SK-MEL-5 (cell line): ENCODE results near the gene BET1L. TPM values are rescaled to one million over a fixed set of nuclear protein-coding genes. Genes with fewer than 3 reads are reported as not detected.
"Not testable (repeated sequence)": the region's sequence is repeated elsewhere in the genome, so short reads cannot be mapped to it uniquely, and the experiment has no call there.

Experiments used
- DNase-seq: peaks from one replicate; pipeline ENCODE4 v3.0.0-alpha.2; 2016; ENCODE audit warnings: low read depth, low spot score
- in situ Hi-C: cut with HindIII; loops from 2 replicates; pipeline ENCODE4 v1.10.0; 2016; ENCODE audit warnings: low sequenced_read_pairs, high pct_unique_total_duplicates, low pct_unique_long_range_greater_than_20kb
- total RNA-seq: library from RNA; depleted of rRNA; stranded (reverse); fragments of >200 nt; shearing (Covaris generic); gene quantifications from 2 replicates; pipeline ENCODE4 v1.2.3, GENCODE V29; 2014

The BET1L gene
- total RNA-seq, 1 experiment from 2014 or later, result 16.3 TPM

DNA sequence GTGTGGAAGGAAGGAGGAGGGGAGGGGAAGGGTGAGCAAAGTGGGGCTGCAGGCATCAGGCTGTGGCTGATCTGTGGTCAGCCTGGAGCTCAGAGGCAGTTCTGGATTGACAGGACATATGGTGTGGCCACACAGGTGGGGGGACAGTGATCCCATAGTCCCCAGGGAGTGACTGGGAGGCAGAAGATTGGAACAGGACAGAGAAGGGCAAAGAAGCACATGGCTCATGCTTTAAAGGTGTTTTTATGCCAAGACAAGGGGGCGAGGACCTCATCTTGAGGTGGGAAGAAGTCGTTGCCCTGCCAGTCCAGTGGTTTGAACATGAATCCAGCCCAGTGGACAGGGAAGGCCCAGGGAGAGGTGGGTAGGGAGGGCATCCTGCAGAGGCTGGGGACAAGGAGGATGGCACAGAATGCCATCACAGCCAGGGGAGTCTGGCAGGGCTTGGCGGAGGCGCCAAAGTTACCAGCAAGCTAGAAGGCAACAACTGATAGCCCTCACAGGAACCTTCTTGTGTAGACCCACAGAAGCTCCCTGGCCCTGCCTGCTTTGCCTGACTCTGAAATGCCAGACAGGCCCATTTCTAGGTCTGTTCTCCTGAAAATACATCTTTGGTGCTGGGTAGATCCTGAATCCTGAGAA is 3.1 kb downstream of the BET1L start:
- in situ Hi-C loops, result no loop called here
- DNase-seq, result no peak

DNA sequence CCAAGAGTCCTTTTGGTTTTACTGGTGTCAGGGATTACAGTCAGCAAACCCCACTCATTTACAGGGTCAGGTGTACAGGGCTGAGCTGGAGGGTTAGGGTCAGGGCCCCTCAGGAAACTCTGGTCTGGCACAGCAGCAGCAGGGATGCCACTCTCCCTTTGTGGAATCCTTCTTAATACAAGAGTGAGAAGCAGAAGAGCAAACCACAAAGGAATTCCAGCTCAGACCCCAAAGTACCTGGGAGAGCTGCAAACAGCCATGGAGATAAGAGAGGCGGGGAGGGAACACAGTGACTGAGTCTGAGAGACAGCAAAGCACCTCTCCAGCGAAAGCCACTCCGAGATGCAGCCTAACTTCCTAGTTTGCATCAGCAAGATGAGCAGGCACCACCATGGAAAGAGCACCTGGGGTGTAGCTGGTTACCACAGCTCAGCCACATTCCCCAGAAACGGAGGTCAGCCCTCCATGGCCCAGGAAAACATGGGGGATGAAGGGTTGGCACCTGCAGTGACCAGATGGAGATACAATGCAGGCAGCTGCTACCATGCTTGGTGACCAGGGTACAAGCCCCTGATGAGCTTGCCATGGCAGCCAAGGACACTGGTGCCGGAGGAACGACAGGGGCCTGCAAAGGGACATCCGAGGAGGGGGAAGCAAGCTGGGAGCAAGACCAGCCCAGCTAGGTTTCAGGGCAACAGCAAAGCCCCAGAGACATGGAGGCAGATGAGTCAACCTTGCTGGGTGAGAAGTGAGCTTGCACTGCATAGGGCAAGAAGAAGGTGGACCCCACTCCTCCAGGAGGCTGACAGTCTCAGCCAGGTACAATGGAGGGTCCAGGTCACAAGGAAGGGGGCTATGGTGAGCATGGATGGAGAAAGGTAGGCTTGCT is 3.9 kb downstream of the BET1L start:
- in situ Hi-C loops, result no loop called here
- DNase-seq, result no peak

DNA sequence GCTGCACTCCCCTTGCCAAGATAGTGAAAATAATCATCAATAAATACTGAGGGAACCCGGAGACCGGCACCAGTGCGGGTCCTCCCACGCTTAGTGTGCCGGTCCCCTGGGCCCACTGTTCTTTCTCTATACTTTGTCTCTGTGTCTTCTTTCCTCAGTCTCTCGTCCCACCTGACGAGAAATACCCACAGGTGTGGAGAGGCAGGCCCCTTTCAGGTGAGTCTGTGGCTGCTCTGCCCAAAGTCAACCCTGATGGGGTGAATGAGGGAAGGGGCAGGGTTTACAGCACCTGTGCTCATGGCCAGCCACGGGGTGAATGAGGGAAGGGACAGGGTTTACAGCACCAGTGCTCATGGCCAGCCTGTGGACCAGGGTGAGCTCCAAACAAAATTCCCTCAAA is 4.7 kb downstream of the BET1L start:
- DNase-seq, result no peak
- in situ Hi-C loops, result no loop called here

DNA sequence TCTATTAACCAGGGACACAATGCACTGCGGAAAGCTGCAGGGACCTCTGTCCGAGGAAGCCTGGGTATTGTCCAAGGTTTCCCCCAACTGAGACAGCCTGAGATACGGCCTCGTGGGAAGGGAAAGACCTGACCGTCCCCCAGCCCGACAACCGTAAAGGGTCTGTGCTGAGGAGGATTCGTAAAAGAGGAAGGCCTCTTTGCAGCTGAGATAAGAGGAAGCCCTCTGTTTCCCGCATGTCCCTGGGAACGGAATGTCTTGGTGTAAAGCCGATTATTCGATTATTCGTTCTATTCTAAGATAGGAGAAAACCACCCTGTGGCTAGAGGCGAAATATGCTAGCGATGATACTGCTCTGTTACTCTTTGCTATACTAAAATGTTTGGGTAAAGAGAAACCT is 5.2 kb downstream of the BET1L start:
- in situ Hi-C loops, result no loop called here
- no peak for DNase-seq

DNA sequence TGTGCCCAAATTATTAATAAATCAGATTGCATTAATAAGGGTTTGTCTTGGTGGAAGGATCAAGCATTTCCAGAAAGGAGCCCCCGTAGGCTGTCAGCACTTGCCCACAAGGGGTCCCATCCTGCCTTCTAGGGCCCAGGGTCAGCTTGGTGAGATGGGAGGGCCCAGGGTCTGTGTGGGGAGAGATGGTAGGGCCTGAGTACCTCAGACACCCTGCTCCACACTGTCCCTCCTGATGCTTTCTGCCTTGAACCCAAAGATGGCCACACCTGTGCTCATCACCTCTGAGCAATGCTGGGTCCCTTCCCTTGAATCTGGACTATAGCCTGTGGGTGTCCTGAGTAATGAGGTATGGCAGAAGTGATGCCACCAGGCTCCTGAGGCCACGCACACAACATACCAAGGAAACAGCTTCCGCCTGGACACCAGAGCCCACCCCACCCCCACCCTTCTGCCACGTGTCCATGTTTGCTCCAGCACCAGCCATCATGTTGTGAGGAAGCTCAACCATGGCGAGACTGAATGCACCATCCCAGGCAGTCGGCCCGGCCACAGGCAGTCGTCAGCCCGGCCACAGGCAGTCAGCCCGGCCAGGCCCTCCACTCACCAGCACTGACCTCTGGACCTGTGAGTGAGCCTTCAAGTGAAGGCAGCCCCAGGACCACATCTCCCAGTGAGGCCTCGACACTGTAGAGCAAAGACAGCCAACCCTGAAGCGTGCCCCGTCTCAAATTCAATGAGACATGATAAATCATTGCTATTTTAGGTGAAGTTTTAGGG is 6.8 kb downstream of the BET1L start:
- in situ Hi-C loops, result no loop called here
- DNase-seq, result no peak

DNA sequence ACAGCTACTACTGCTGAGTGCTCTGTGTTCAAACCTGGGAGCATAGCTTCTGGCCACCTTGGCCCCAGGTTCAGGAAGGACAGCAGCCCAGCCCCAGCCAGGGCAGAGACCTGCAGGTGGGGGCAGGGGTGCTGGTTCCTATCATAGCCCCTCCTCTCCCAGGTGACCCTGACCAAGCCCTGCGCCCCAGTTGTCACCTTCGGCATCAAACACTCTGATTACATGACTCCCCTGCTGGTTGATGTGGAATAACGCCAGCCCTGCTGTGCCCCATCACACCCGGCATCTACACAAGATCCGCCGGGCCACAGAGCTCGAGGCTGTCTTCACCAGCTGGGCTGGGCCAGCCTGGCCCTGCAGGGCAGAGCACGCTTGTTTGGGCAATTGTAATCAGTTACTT is 7.4 kb downstream of the BET1L start:
- in situ Hi-C loops, result no loop called here
- no peak for DNase-seq

DNA sequence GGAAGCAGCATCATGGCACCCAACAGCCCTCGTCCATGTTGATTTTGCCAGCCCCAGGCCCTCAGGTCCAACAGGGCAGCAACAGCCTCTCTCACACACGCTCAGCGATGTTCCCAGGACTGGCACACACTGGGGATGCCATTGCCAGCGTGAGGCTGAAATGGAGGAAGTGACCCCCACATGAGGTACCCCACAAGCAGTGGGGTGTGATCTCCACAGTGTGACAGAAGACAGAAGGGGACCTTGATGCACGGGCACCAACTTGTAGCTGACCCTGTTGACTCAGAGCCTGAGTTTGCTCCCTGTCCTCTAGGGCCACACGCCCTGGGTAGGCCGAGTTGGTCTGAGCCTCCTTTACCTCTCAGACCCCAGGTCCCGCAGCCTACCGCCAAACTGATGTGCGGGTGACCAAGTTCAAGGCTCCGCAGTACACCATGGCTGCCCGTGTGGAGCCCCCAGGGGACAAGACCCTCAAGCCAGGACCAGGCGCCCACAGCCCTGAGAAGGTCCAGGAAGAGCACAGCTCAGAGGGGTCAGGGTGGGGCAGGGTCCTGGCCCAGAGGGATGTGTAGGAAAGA is 8.1 kb downstream of the BET1L start:
- in situ Hi-C loops, result no loop called here
- DNase-seq, result no peak

DNA sequence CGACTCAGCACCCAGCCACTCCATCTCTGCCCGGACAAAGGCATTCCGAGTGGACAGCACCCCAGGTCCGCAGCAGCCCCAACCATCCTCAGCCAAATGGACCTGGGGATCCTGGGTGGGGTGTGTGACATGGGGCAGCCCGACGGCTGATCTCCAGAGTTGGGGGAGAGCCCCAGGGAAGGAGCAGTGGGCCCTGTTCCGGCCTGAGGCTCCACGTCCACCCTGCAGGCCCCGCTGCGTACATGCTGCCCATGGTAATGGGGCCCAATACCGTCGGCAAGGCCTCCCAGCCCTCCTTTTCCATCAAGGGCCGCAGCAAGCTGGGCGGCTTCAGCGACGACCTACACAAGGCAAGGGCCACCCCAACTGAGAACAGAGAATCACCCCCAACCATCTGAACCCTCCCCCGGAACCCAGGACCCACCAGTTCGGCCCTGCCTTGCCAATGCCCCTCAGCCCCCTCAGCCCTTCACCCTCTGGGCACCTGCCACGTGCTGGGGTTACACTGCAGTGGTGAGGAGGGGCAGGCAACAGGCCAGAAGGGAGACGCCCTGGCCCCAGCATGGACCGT is 8.9 kb downstream of the BET1L start:
- in situ Hi-C loops, result no loop called here
- no peak for DNase-seq

DNA sequence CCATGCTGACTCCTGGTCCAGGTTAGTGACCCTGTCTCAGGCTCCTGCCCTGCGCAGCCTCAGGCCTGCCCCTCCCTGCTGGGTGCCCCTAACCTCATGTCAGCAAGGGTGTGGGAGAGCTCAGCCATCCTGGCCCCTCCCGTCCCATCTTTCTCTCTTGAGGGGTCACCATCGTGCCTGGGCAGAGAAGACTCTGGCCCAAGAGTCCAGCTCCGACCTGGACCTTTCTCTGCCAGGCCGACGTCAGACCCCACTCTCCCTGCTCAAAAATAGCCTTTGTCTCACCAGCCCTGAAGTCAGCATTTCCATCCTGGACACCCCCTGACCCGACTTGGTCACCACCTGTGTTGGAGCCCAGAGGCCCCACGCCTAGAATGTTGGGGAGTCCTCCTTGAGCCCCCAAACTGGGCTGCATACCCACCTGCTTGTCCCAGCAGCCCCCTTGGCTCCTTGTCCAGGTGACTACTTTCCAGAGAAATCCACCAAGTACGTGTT is 9.4 kb downstream of the BET1L start:
- in situ Hi-C loops, result no loop called here
- no peak for DNase-seq

DNA sequence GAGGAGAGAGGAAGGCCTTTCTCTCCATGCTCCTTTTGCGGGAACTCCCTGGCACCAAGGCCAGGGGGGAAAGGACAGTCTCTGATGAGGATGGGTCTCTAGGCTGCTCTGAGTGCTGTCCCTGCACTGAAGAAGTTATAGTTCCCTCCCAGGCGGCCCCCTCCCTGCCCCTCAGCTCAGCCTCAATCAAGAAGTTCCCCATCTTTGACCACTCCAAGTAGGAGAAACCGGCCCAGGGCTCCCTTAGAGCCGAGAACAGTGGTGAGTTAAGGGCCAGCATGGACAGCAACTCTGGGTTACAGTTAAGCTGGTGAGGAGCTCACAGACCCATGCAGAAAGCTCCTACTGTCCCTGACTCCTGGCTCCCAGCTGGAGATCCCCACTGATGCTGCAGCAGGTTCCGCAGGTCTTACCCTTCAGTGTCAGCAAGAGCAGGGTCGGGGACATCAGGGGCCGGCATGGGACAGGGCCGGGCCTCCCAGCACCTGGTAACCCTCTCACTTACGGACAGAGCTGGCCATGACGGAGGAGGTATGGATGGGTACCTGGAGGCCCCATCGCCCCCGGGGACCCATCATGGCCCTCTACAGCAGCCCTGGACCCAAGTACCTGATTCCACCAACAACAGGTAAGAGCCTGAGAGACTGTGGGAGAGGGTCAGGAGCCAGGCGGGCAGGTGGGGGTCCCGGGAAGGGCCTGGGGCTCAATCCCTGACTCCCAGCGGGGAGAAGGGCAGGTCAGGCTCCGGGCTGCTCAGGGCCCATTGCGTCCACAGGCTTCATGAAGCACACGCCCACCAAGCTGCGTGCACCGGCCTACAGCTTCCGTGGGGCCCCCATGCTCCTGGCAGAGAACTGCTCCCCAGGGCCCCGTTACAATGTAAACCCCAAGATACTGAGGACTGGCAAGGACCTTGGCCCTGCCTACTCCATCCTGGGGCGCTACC is 10.1 kb downstream of the BET1L start:
- in situ Hi-C loops, result no loop called here
- DNase-seq, result no peak

DNA sequence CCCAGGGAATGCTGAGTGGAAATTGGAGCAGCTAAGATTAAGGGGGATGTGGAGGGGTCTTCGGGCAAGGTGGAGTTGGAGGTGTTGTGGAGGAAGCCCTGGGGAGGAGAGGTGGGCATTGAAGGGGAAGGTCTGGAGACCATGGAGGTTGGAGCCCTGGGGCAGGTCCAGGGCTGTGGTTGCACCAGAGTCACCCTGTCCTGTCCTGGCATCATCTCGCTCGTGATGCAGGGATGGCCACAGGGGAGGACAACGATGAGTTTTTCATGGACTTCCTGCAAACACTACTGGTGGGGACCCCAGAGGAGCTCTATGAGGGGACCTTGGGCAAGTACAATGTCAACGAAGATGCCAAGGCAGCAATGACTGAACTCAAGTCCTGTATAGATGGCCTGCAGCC is 13.7 kb downstream of the BET1L start:
- in situ Hi-C loops, DNase-seq: not testable (repeated sequence)

DNA sequence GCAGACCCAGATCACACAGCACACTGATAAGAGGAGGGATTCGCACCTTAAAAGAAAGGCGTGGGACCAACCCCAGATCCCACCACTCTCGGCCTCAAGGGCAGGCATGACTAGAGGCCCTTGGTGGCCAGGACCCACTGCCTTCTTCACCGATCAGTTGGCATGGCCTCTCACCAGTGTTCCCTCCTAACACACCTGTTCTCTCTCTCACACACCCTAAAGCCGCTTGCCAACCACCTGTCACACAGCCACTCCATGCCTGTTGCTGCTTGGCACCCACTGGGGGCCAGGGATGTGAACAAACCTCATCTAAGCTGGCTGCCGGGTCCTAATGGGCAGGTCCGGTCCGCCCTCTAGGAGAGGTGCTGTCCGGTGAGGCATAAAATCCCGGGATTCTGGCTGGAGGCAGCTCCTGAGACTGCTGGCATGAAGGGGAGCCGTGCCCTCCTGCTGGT is 14.5 kb downstream of the BET1L start, which contains the start of gene SCGB1C1:
TSS of gene SCGB1C1 (plus strand) at position 405 of the 455 bp plus-strand sequence. CDS start at position 427, 22 bp downstream.
- in situ Hi-C loops, DNase-seq: not testable (repeated sequence)

DNA sequence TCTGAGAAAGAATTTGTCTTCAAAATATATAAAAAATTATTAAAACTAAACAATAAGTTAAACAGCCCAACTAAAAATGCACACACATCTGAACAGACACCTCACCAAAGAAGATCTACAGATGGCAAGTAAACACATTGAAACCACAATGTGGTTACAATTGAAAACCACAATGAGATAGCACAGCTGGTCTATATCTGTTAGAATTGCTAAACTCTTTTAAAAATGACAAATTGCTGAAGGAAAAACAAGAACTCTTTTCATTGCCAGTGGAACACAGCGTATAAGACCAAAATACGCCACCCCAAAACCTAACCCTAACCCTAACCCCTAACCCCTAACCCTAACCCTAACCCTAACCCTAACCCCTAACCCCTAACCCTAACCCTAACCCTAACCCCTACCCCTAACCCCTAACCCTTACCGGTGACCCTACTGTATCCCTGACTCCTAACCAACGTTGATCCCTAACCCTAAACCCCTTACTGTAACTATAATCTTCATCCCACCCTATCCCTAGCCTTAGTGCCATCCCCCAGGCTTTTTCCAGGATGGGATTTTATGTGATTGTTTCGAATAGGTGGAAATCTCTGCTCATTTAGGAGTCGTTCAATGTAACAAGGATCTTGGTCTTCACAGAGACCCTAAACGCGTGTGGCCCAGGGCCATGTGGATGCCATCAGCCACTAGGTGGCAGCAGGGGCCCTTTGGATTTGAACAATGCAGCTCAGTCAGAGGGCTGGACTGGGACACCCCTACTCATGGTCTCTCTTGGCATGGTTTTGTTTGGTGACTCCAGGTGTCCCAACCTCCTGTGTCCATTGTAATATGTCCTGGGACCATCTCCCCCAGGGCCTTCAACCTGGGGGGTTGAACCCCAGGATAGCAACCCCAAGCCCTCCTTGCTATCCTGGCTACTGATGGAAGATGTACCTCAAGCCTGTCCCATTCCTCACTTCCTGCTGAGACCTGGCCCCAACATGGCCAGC is 15.4 kb downstream of the BET1L start:
- DNase-seq, in situ Hi-C loops: not testable (repeated sequence)

DNA sequence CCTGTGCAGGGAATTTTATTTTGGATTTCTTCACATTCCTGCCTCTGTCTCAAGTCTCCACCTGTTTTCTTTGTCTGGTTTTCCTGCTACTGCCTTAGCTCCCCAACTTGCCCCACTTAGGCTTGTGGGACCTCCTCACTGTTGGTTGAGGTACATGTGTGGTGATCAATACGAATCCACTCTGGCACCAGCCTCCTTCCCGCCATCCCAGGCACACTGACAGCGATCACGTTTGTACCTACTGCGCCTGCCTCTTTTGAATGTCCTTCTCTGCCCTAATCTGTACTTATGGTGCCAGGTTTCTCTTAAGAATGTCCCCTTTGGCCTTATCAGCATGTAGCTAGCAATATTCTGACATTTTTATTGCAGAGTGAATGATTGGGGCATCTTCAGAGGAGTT is 16.7 kb downstream of the BET1L start:
- in situ Hi-C loops, DNase-seq: not testable (repeated sequence)

DNA sequence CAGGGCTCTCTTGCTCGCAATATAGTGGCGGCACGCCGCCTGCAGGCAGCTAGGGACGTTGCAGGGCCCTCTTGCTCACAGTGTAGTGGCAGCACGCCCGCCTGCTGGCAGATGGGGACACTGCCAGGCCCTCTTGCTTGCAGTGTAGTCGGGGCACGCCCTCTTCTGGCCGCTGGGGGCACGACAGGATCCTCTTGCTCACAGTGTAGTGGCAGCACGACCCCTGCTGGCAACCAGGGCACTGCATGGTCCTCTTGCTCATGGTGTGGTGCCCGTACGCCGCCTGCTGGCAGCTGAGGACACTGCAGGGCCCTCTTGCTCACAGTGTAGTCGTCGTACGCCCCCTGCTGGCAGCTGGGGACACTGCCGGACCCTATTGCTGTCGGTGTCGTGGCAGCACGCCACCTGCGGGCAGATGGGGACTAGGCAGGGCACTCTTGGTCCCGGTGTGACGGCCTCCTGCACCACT is 17.3 kb downstream of the BET1L start:
- in situ Hi-C loops, DNase-seq: not testable (repeated sequence)
